IMR-90 (cell line): ENCODE results near the gene PPP2R1A. TPM values are rescaled to one million over a fixed set of nuclear protein-coding genes. Genes with fewer than 3 reads are reported as not detected.

Source experiments
- ATAC-seq: fragments of 200-7000 bp; cut with Tn5 transposase; 2 replicates; pipeline ENCODE4 v1.9.1; 2020; ENCODE audit warnings: low read depth, mild to moderate bottlenecking, moderate library complexity
- BruUV-seq: library from RNA; stranded (reverse); fragments of 400-500 nt; replicated peaks from 2 replicates; lab custom pipeline; 2021; lab: Mats Ljungman, UMichigan
- CTCF ChIA-PET: fragments of 300-600 bp; formaldehyde crosslinking; extraction: SDS; loops from one replicate; lab custom pipeline; 2021; ENCODE audit warnings: antibody characterized with exemption; lab: Yijun Ruan, JAX
- POLR2A ChIA-PET: fragments of 300-600 bp; sonication (Branson Sonifier 250); formaldehyde crosslinking; loops from one replicate; lab custom pipeline; 2022; ENCODE audit warnings: antibody characterized with exemption; ENCODE audit not compliant: unreplicated experiment; lab: Charles Lee
- DNase-seq: peaks from one replicate; pipeline ENCODE4 v3.0.0; 2013
- H2AFZ ChIP-seq: replicated peaks from 2 replicates; pipeline ENCODE3; 2013; ENCODE audit warnings: low read length, mild to moderate bottlenecking; ENCODE audit not compliant: poor library complexity
- H2AK5ac ChIP-seq: 2 replicates; pipeline ENCODE4 v1.6.1; 2013; ENCODE audit warnings: low read depth, low read length, inconsistent platforms
- H2AK9ac ChIP-seq: replicated peaks from 2 replicates; pipeline ENCODE3; 2013; ENCODE audit warnings: mild to moderate bottlenecking, low read depth, low read length, moderate library complexity; ENCODE audit not compliant: poor library complexity
- H2BK120ac ChIP-seq: 2 replicates; pipeline ENCODE4 v1.6.1; 2013; ENCODE audit warnings: low read depth, low read length, inconsistent platforms
- H2BK15ac ChIP-seq: 3 replicates; pipeline ENCODE4 v1.6.1; 2013; ENCODE audit warnings: low read depth, low read length, inconsistent platforms
- H2BK20ac ChIP-seq: 2 replicates; pipeline ENCODE4 v1.6.1; 2013; ENCODE audit warnings: low read depth, mild to moderate bottlenecking, inconsistent platforms, low read length, moderate library complexity
- H2BK5ac ChIP-seq: 2 replicates; pipeline ENCODE4 v1.6.1; 2013; ENCODE audit warnings: mild to moderate bottlenecking, low read depth, low read length, inconsistent platforms; ENCODE audit not compliant: poor library complexity, severe bottlenecking
- H3K14ac ChIP-seq: replicated peaks from 2 replicates; pipeline ENCODE4 v1.6.1; 2013; ENCODE audit warnings: low read depth, low read length, inconsistent platforms
- H3K18ac ChIP-seq: 2 replicates; pipeline ENCODE4 v1.6.1; 2013; ENCODE audit warnings: low read depth, low read length, control low read depth
- H3K23ac ChIP-seq: 2 replicates; pipeline ENCODE4 v1.6.1; 2013; ENCODE audit warnings: low read depth, low read length, inconsistent platforms
- H3K27ac ChIP-seq: 2 replicates; pipeline ENCODE4 v1.5.1; 2013; ENCODE audit warnings: mild to moderate bottlenecking, control low read depth, low read length; ENCODE audit not compliant: insufficient read depth
- H3K27me3 ChIP-seq: 2 replicates; pipeline ENCODE4 v1.6.1; 2013; ENCODE audit warnings: low read length; ENCODE audit not compliant: control insufficient read depth, insufficient read depth
- H3K36me3 ChIP-seq: 2 replicates; pipeline ENCODE4 v1.6.1; 2013; ENCODE audit warnings: low read length, mixed read lengths; ENCODE audit not compliant: control insufficient read depth, insufficient read depth
- H3K4ac ChIP-seq: 2 replicates; pipeline ENCODE4 v1.6.1; 2013; ENCODE audit warnings: low read depth, low read length, inconsistent platforms
- H3K4me1 ChIP-seq: 2 replicates; pipeline ENCODE4 v1.6.1; 2013; ENCODE audit warnings: low read length, mixed read lengths; ENCODE audit not compliant: control insufficient read depth, insufficient read depth
- H3K4me2 ChIP-seq: 2 replicates; pipeline ENCODE4 v1.6.1; 2013; ENCODE audit warnings: low read depth, mild to moderate bottlenecking, control low read depth, low read length, moderate library complexity
- H3K4me3 ChIP-seq: 2 replicates; pipeline ENCODE4 v1.5.1; 2013; ENCODE audit warnings: low read depth, mild to moderate bottlenecking, control low read depth, low read length, moderate library complexity; ENCODE audit not compliant: insufficient read depth
- H3K56ac ChIP-seq: 2 replicates; pipeline ENCODE4 v1.6.1; 2013; ENCODE audit warnings: low read length, inconsistent platforms; ENCODE audit not compliant: insufficient read depth; ENCODE audit errors: extremely low read depth
- H3K79me1 ChIP-seq, 2 experiments: 2 replicates each; pipeline ENCODE4 v1.6.1; 2013; ENCODE audit warnings: low read length in 2 of 2, inconsistent platforms in 1 of 2, low read depth in 1 of 2
- H3K9ac ChIP-seq: 2 replicates; pipeline ENCODE4 v1.6.1; 2013; ENCODE audit warnings: low read depth, low read length, control low read depth
- H3K9me1 ChIP-seq: 2 replicates; pipeline ENCODE4 v1.6.1; 2013; ENCODE audit warnings: low read length, inconsistent platforms; ENCODE audit not compliant: insufficient read depth
- H3K9me3 ChIP-seq: 2 replicates; pipeline ENCODE4 v1.6.1; 2013; ENCODE audit warnings: low read length; ENCODE audit not compliant: control insufficient read depth, insufficient read depth
- H4K20me1 ChIP-seq: 2 replicates; pipeline ENCODE4 v1.6.1; 2013; ENCODE audit warnings: low read length, inconsistent platforms; ENCODE audit not compliant: insufficient read depth
- H4K5ac ChIP-seq: 2 replicates; pipeline ENCODE4 v1.6.1; 2013; ENCODE audit warnings: mild to moderate bottlenecking, low read depth, low read length, control low read depth
- H4K8ac ChIP-seq, 2 experiments: 2 replicates each; pipeline ENCODE4 v1.6.1; 2013; ENCODE audit warnings: low read depth in 2 of 2, low read length in 2 of 2, control low read depth in 1 of 2, inconsistent platforms in 1 of 2
- H4K91ac ChIP-seq: 2 replicates; pipeline ENCODE4 v1.6.1; 2013; ENCODE audit warnings: low read depth, low read length, inconsistent platforms; ENCODE audit not compliant: insufficient read depth
- BHLHE40 ChIP-seq: fragments of 150-350 bp; IDR thresholded peaks from 2 replicates; pipeline ENCODE4 v1.6.1; 2016; ENCODE audit warnings: mild to moderate bottlenecking, low read depth, low read length
- CEBPB ChIP-seq: IDR thresholded peaks from 2 replicates; pipeline ENCODE4 v1.6.1; 2012; ENCODE audit warnings: low read depth, low read length, improper control_type of control experiment
- CHD1 ChIP-seq: IDR thresholded peaks from 2 replicates; pipeline ENCODE4 v1.6.1; 2012; ENCODE audit warnings: low read depth, low read length, improper control_type of control experiment
- FOS ChIP-seq: fragments of 150-350 bp; IDR thresholded peaks from 2 replicates; pipeline ENCODE4 v1.6.1; 2016; ENCODE audit warnings: low read depth, low read length
- MAFK ChIP-seq: IDR thresholded peaks from 2 replicates; pipeline ENCODE4 v1.6.1; 2012; ENCODE audit warnings: low read depth, low read length, improper control_type of control experiment
- MXI1 ChIP-seq: IDR thresholded peaks from 2 replicates; pipeline ENCODE4 v1.6.1; 2012; ENCODE audit warnings: low read depth, mild to moderate bottlenecking, low read length, moderate library complexity, borderline replicate concordance
- NFE2L2 ChIP-seq: fragments of 150-350 bp; IDR thresholded peaks from 2 replicates; pipeline ENCODE4 v1.6.1; 2016; ENCODE audit warnings: low read depth, mild to moderate bottlenecking, low read length
- POLR2A ChIP-seq: IDR thresholded peaks from 2 replicates; pipeline ENCODE4 v1.6.1; 2012; ENCODE audit warnings: mild to moderate bottlenecking, low read depth, low read length
- RAD21 ChIP-seq: IDR thresholded peaks from 2 replicates; pipeline ENCODE4 v1.6.1; 2012; ENCODE audit warnings: low read length, improper control_type of control experiment
- RCOR1 ChIP-seq: IDR thresholded peaks from 2 replicates; pipeline ENCODE4 v1.6.1; 2012; ENCODE audit warnings: mild to moderate bottlenecking, low read length, improper control_type of control experiment; ENCODE audit not compliant: insufficient replicate concordance
- RFX5 ChIP-seq: IDR thresholded peaks from 2 replicates; pipeline ENCODE4 v1.8.0; 2012; ENCODE audit warnings: low read depth, mild to moderate bottlenecking, low read length, moderate library complexity
- SMC3 ChIP-seq: fragments of 150-350 bp; IDR thresholded peaks from 2 replicates; pipeline ENCODE4 v1.6.1; 2016; ENCODE audit warnings: low read depth, mild to moderate bottlenecking, antibody characterized with exemption, low read length, moderate library complexity
- WGBS, 2 experiments: methylation state at CpG; one replicate each; pipeline versions ENCODE4 v1.1.5 to v1.1.7; 2013; ENCODE audit warnings: missing lambda C conversion rate in 2 of 2; ENCODE audit not compliant: insufficient read length in 1 of 2; ENCODE audit errors: extremely low coverage in 2 of 2; 5-methylcytosine and 5-hydroxymethylcytosine counted together
- dilution Hi-C: fragments of 300-500 bp; cut with HindIII; formaldehyde crosslinking; loops from one replicate; pipeline ENCODE4 v1.14.3; 2018; ENCODE audit warnings: low sequenced_read_pairs; ENCODE audit not compliant: unreplicated experiment
- in situ Hi-C: fragments of 300-500 bp; cut with MboI; formaldehyde crosslinking; loops from 3 replicates; pipeline ENCODE4 v1.14.3; 2019; ENCODE audit warnings: low sequenced_read_pairs, inconsistent platforms, mixed read lengths
- intact Hi-C: fragments of 100-400 bp; cut with micrococcal nuclease; formaldehyde crosslinking; loops from 2 replicates; pipeline ENCODE4 v1.10.0; 2022
- polyA plus RNA-seq, 3 experiments: library from polyadenylated mRNA; depleted of rRNA; stranded (reverse); fragments of >200 nt; gene quantifications; 2 replicates each; pipeline ENCODE4 v1.2.3, GENCODE V29; 2012; ENCODE audit warnings: low replicate concordance in 1 of 3
- total RNA-seq: library from RNA; depleted of rRNA; stranded (reverse); fragments of >200 nt; gene quantifications from 2 replicates; pipeline ENCODE4 v1.2.3, GENCODE V29; 2012
- TF ChIP-seq, protein P1 (sequence below): fragments of 150-350 bp; IDR thresholded peaks from 2 replicates; pipeline ENCODE4 v1.6.1; 2017; ENCODE audit warnings: mild to moderate bottlenecking, antibody characterized with exemption, low read length, low read depth
- TF ChIP-seq, protein P2 (sequence below): conservative IDR thresholded peaks from 2 replicates; pipeline ENCODE4 v1.5.1; 2012; ENCODE audit warnings: mild to moderate bottlenecking, low read depth, low read length, improper control_type of control experiment
- TF ChIP-seq, protein P3 (sequence below): fragments of 150-350 bp; IDR thresholded peaks from 2 replicates; pipeline ENCODE4 v1.6.1; 2016; ENCODE audit warnings: low read depth, mild to moderate bottlenecking, low read length, moderate library complexity, borderline replicate concordance

The PPP2R1A gene
- total and polyA plus RNA-seq, 2 of the 4 experiments (the other 2 are of a cell fraction), result 173 to 250 TPM

DNA sequence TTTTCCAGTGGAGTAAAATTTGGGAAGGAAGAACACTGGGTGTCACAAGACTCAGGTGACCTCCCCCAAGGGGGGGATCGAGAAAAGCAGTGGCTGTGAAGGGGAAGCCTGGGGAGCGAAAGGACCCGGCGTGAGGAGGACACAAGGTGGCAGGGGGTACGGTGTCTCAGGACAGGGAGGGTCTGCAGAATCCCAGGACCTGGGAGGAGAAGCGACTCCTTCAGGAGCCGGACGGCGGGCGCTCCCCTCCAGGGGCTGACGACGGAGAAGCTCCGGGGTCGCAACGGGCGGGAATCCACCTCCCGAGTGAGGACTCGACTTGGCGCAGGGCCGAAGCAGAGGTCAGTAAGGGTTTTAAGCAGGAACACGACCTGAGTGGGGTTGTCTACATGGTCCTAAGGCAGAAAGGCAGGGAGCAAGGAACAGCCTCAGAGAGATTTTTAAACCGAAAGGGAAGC lies 19.0 kb upstream of the PPP2R1A start:
- H3K4me1 ChIP-seq, result no peaks in the 10 kb centered on the region
- H3K9me3 ChIP-seq, result no peaks in the 10 kb centered on the region
- peak overlapping the region; percentile 94 for H3K4me2 ChIP-seq
- H3K79me1 ChIP-seq, result peaks cover 5 to 14% of the 10 kb centered on the region in 2 experiments; a peak in 3 of 4 replicates
- peak overlapping the region; percentile 88; the same call in 1 of the 2 replicates for H3K23ac ChIP-seq
- dilution Hi-C loops, result no loop called here
- H4K5ac ChIP-seq, result peak overlapping the region; percentile 67
- H2BK120ac ChIP-seq, result no peak overlapping the region
- peak overlapping the region; percentile 48 for H2BK5ac ChIP-seq
- in situ Hi-C loops, result no loop called here
- H4K20me1 ChIP-seq, result no peaks in the 10 kb centered on the region
- ChIA-PET POLR2A (interaction anchor here (0.6 kb wide), 2 partner anchors 14 kb away, joined by 4 read pairs; no protein-coding TSS in a partner anchor), CTCF (no interaction called here)
- peak overlapping the region; percentile 70; the same call in 1 of the 2 replicates for H3K56ac ChIP-seq
- H2AK5ac ChIP-seq, result 0 out of 2 replicates have a peak overlapping the region, but pooled peaks have one; percentile 28
- peaks cover 9% of the 10 kb centered on the region for H3K36me3 ChIP-seq
- peak overlapping the region; percentile 90 for H3K4me3 ChIP-seq
- peak overlapping the region; percentile 86 for H2AK9ac ChIP-seq
- TF ChIP-seq RAD21, result no peak
- TF ChIP-seq, protein P1, sequence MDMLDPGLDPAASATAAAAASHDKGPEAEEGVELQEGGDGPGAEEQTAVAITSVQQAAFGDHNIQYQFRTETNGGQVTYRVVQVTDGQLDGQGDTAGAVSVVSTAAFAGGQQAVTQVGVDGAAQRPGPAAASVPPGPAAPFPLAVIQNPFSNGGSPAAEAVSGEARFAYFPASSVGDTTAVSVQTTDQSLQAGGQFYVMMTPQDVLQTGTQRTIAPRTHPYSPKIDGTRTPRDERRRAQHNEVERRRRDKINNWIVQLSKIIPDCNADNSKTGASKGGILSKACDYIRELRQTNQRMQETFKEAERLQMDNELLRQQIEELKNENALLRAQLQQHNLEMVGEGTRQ, result no peak
- no peak for TF ChIP-seq FOS
- TF ChIP-seq, protein P2, sequence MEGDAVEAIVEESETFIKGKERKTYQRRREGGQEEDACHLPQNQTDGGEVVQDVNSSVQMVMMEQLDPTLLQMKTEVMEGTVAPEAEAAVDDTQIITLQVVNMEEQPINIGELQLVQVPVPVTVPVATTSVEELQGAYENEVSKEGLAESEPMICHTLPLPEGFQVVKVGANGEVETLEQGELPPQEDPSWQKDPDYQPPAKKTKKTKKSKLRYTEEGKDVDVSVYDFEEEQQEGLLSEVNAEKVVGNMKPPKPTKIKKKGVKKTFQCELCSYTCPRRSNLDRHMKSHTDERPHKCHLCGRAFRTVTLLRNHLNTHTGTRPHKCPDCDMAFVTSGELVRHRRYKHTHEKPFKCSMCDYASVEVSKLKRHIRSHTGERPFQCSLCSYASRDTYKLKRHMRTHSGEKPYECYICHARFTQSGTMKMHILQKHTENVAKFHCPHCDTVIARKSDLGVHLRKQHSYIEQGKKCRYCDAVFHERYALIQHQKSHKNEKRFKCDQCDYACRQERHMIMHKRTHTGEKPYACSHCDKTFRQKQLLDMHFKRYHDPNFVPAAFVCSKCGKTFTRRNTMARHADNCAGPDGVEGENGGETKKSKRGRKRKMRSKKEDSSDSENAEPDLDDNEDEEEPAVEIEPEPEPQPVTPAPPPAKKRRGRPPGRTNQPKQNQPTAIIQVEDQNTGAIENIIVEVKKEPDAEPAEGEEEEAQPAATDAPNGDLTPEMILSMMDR, result no peak
- no peak for TF ChIP-seq RCOR1
- no peak for TF ChIP-seq MAFK
- no peak for TF ChIP-seq NFE2L2
- TF ChIP-seq RFX5, result no peak
- TF ChIP-seq, protein P3, sequence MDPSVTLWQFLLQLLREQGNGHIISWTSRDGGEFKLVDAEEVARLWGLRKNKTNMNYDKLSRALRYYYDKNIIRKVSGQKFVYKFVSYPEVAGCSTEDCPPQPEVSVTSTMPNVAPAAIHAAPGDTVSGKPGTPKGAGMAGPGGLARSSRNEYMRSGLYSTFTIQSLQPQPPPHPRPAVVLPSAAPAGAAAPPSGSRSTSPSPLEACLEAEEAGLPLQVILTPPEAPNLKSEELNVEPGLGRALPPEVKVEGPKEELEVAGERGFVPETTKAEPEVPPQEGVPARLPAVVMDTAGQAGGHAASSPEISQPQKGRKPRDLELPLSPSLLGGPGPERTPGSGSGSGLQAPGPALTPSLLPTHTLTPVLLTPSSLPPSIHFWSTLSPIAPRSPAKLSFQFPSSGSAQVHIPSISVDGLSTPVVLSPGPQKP, result no peak
- TF ChIP-seq CEBPB, result no peak
- TF ChIP-seq CHD1, result no peak
- TF ChIP-seq POLR2A, result no peak
- no peak for TF ChIP-seq MXI1
- no peak for TF ChIP-seq BHLHE40
- TF ChIP-seq SMC3, result no peak
- no peaks in the 10 kb centered on the region for H3K9me1 ChIP-seq
- H3K9ac ChIP-seq, result peak overlapping the region; percentile 92
- no peak overlapping the region for H2BK20ac ChIP-seq
- peak overlapping the region; percentile 68 for H3K27ac ChIP-seq
- BruUV-seq, result no TSS peak
- H3K4ac ChIP-seq, result peak overlapping the region; percentile 77
- peak overlapping the region; percentile 86 for H4K91ac ChIP-seq
- intact Hi-C loops, result loop anchor here (2.0 kb wide), 1 partner anchor 18 kb away; no protein-coding TSS in a partner anchor
- H3K27me3 ChIP-seq, result no peaks in the 10 kb centered on the region
- ATAC-seq (peak; percentile 53), DNase-seq (no peak)
- peak overlapping the region; percentile 98 for H2AFZ ChIP-seq
- H4K8ac ChIP-seq, result peak overlapping the region; percentile 79 to 85; a peak in 3 of 4 replicates
- 5% methylated on average over 3 of the region's 22 CpGs; no CpG with 5 or more reads in 1 of the 2 experiments for WGBS, 2 experiments
- peak overlapping the region; percentile 89 for H3K14ac ChIP-seq
- H3K18ac ChIP-seq, result 0 out of 2 replicates have a peak overlapping the region, but pooled peaks have one; percentile 62
- peak overlapping the region; percentile 76; the same call in 2 of the 3 replicates for H2BK15ac ChIP-seq
